Measurements from ENCODE around the gene MPIG6B.

The MPIG6B gene

GRCh38 chr6:31752739-31753319, 29.7 kb downstream of the MPIG6B start:
- TF ChIP-seq CTCF (IDR thresholded peaks at IDR 0.05; ENCODE audit: low read depth, low read length): no peak
- no peak overlapping the region for H3K4me3 ChIP-seq (ENCODE audit: low read depth, low read length)

GRCh38 chr6:31758281-31758680, 35.1 kb downstream of the MPIG6B start:
- H3K4me3 ChIP-seq (ENCODE audit: low read depth, low read length): no peak overlapping the region
- TF ChIP-seq CTCF (IDR thresholded peaks at IDR 0.05; ENCODE audit: low read depth, low read length): no peak

- H3K4me3 ChIP-seq (ENCODE audit: low read depth, low read length): no peak overlapping the region
- no peak for TF ChIP-seq CTCF (IDR thresholded peaks at IDR 0.05; ENCODE audit: low read depth, low read length)
Measured at GRCh38 chr6:31760790-31761189, 37.6 kb downstream of the MPIG6B start.

- no peak overlapping the region for H3K4me3 ChIP-seq (ENCODE audit: low read depth, low read length)
Measured at GRCh38 chr6:31761343-31761742, 38.2 kb downstream of the MPIG6B start.

GRCh38 chr6:31762356-31762755, 39.2 kb downstream of the MPIG6B start, which contains the start of gene SAPCD1:
SAPCD1 (plus strand) TSS chr6:31762656; CDS start chr6:31763055, 399 bp downstream.
- TF ChIP-seq CTCF (IDR thresholded peaks at IDR 0.05; ENCODE audit: low read depth, low read length): no peak
- H3K4me3 ChIP-seq (ENCODE audit: low read depth, low read length): no peak within 1 kb of the TSS

More at GRCh38 chr6:31761343-31761742, 38.2 kb downstream of the MPIG6B start:
- TF ChIP-seq CTCF (IDR thresholded peaks at IDR 0.05; ENCODE audit: low read depth, low read length): no peak

GRCh38 chr6:31762878-31763618, 39.9 kb downstream of the MPIG6B start:
- no peak for TF ChIP-seq CTCF (IDR thresholded peaks at IDR 0.05; ENCODE audit: low read depth, low read length)
- H3K4me3 ChIP-seq (ENCODE audit: low read depth, low read length): no peak overlapping the region

GRCh38 chr6:31763619-31763940, 40.4 kb downstream of the MPIG6B start:
- H3K4me3 ChIP-seq (ENCODE audit: low read depth, low read length): no peak overlapping the region
- no peak for TF ChIP-seq CTCF (IDR thresholded peaks at IDR 0.05; ENCODE audit: low read depth, low read length)

All from WI38 (cell line).